Body of pancreas (tissue), 4 donors: ENCODE measurements around the gene SELENOW. TPM values are rescaled to one million over a fixed set of nuclear protein-coding genes. Genes with fewer than 3 reads are reported as not detected.
"Not testable (repeated sequence)": the region's sequence is repeated elsewhere in the genome, so short reads cannot be mapped to it uniquely, and the experiment has no call there.

Experiments
- ATAC-seq: fragments of 150-250 bp; one replicate; pipeline ENCODE4 v1.9.1; 2016
- DNase-seq, 4 donors: peaks; one replicate each; pipeline ENCODE4 v3.0.0-alpha.2; 2019
- H3K27ac ChIP-seq, 4 donors: fragments of 200-600 bp; sonication (generic); 1 replicate in 3 of 4; 2 replicates in 1 of 4; pipeline versions ENCODE4 v1.5.1 to v1.6.1; 2016 to 2019; ENCODE audit warnings: mild to moderate bottlenecking in 1 of 4, mixed read lengths in 1 of 4, moderate library complexity in 1 of 4
- H3K27me3 ChIP-seq, 2 donors: fragments of 200-600 bp; sonication (generic); one replicate each; pipeline ENCODE4 v1.6.0; 2016; ENCODE audit warnings: mild to moderate bottlenecking in 1 of 2
- H3K36me3 ChIP-seq, 2 donors: fragments of 200-600 bp; sonication (generic); replicated peaks in 1 of 2; 2 replicates each; pipeline ENCODE4 v1.5.1; 2016; ENCODE audit warnings: low read depth in 2 of 2; ENCODE audit not compliant: insufficient read depth in 1 of 2
- H3K4me1 ChIP-seq: fragments of 200-600 bp; sonication (generic); one replicate; pipeline ENCODE4 v1.6.0; 2016
- H3K4me3 ChIP-seq, 2 donors: fragments of 200-600 bp; sonication (generic); 1 replicate in 1 of 2; 2 replicates in 1 of 2; pipeline ENCODE4 v1.5.1; 2016 to 2019
- H3K9me3 ChIP-seq, 3 donors: fragments of 200-600 bp; sonication (generic); 1 replicate in 2 of 3; 2 replicates in 1 of 3; pipeline ENCODE4 v1.5.1; 2016
- CTCF ChIP-seq, 7 experiments: fragments of 450-650 bp in 4 of 7; fragments of 200-600 bp in 3 of 7; sonication (generic) in 3 of 7; IDR thresholded peaks; one replicate each; pipeline ENCODE4 v1.5.1; 2016 to 2019; ENCODE audit warnings: antibody characterized with exemption in 7 of 7
- POLR2A ChIP-seq, 3 donors: fragments of 450-650 bp; IDR thresholded peaks; one replicate each; pipeline ENCODE4 v1.6.1; 2016; ENCODE audit warnings: antibody characterized with exemption in 3 of 3, mild to moderate bottlenecking in 2 of 3
- WGBS, 2 donors: methylation state at CpG; one replicate each; pipeline ENCODE4 v1.1.5; 2017; 5-methylcytosine and 5-hydroxymethylcytosine counted together
- intact Hi-C: fragments of 100-400 bp; cut with DNase I; formaldehyde crosslinking; loops from one replicate; pipeline ENCODE4 v1.15.1; 2023
- total RNA-seq, 2 donors: library from RNA; depleted of rRNA; stranded (reverse); fragments of >200 nt; gene quantifications; one replicate each; pipeline ENCODE4 v1.1.0, GENCODE V29; 2016

The SELENOW gene
- total RNA-seq, 2 donors from 2014 or later: 189 to 296 TPM

DNA sequence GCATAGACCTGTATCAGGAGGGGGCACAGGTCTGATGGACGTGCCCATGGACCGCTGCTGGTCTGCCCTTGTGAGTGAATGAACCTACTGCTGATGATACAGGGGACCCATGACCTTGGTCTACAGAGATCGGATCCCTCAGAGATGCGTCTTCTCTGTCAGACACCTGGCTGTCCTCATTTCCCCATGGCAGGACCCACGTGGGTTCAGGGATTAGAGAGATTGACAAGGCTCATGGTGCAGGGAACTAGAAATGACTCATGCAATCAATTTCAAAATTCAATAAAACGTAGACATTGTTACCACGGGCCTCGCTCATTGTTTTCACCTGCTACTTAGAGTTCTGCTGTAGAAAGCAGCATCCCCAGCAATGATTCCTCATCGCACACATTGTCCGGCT is 26.8 kb downstream of the SELENOW start:
- Histone ChIP-seq H3K27ac (no peak overlapping the region), H3K9me3 (no peaks in the 10 kb centered on the region), H3K4me3 (no peak overlapping the region), H3K36me3 (no peaks in the 10 kb centered on the region), H3K4me1 (no peaks in the 10 kb centered on the region), H3K27me3 (no peaks in the 10 kb centered on the region)
- no peak for DNase-seq
- no peak for ATAC-seq
- intact Hi-C loops: no loop called here
- WGBS, 2 donors: 47 to 59% methylated on average over 9 to 10 of the region's 10 CpGs
- TF ChIP-seq POLR2A (IDR thresholded peaks at IDR 0.05) (no peak), CTCF (IDR thresholded peaks at IDR 0.05) (no peak)

DNA sequence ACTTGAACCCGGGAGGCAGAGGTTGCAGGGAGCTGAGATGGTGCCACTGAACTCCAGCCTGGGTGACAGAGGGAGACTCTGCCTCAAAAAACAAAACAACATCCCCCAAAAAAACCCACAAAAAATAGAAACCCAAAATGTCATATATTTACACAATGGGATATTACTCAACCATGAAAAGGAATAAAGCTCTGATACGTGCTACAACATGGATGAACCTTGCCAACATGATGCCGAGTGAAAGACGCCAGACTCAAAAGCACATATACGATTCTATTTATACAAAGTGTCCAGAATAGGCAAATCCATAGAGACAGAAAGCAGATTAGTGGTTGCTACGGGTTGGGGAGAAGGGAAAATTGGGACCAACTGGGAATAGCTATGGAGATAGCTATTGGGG is 27.9 kb downstream of the SELENOW start:
- no peaks in the 10 kb centered on the region for H3K9me3 ChIP-seq
- H3K4me3 ChIP-seq: no peak overlapping the region
- no peaks in the 10 kb centered on the region for H3K36me3 ChIP-seq
- no peak for ATAC-seq
- intact Hi-C loops: no loop called here
- 80 to 84% methylated on average over 6 of the region's 6 CpGs for WGBS, 2 donors
- DNase-seq: no peak
- no peak overlapping the region for H3K27ac ChIP-seq
- no peaks in the 10 kb centered on the region for H3K4me1 ChIP-seq
- no peaks in the 10 kb centered on the region for H3K27me3 ChIP-seq
- no peak for TF ChIP-seq CTCF (IDR thresholded peaks at IDR 0.05)
- no peak for TF ChIP-seq POLR2A (IDR thresholded peaks at IDR 0.05)

DNA sequence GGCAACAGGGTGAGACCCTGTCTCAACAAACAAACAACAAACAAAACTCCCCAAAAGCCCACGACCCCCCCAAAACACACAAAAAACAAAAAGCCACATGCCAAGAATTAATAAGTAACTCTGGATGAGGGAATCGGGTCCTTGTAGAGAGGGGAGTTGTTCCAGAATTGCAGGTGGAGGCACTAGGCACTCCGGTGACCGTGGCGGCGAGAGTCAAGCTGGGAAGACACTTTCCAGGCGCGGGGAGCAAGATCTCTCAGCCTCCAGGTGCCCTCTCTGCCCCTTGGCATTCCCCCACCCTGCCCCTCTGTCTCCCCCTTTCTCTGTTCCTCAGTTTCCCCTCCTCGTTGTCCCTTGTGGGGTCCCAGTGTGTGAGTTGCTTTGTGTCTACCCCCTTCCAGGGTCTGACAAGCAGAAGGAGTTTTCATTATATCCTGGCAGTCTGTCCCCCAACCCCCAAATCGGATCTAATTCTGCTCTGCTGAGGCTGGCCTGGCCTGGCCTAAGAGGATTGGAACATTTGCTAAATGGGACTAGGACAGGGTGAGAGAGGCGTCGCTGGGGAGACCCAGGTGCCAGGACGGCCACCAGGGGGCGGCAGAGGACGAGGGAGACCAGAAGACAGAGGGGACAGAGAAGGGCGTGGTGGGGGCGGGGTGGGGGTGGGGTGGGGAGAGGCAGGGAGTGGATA is 34.9 kb downstream of the SELENOW start:
- DNase-seq: peak; percentile 62 to 70 (median 64)
- intact Hi-C loops: no loop called here
- Histone ChIP-seq H3K27me3 (no peaks in the 10 kb centered on the region), H3K4me3 (no peak overlapping the region), H3K9me3 (no peaks in the 10 kb centered on the region), H3K4me1 (no peaks in the 10 kb centered on the region), H3K27ac (no peak overlapping the region), H3K36me3 (no peaks in the 10 kb centered on the region)
- ATAC-seq: peak; percentile 68
- no peak for TF ChIP-seq POLR2A (IDR thresholded peaks at IDR 0.05)
- TF ChIP-seq CTCF (IDR thresholded peaks at IDR 0.05): peak; percentile 31 to 60 (median 44)
- WGBS, 2 donors: 28 to 30% methylated on average over 16 of the region's 17 CpGs

DNA sequence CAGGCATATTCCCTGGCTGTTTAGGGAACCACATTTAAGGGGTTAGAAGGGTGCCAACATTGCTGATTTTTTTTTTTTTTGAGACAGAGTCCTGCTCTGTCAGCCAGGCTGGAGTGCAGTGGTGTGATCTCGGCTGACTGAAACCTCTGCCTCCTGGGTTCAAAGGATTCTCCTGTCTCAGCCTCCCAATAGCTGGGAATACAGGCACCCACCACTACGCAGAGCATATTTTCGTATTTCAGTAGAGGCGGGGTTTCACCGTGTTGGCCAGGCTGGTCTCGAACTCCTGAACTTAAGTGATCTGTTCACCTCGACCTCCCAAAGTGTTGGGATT is 35.5 kb downstream of the SELENOW start:
- DNase-seq (no peak), ATAC-seq (no peak)
- WGBS, 2 donors: 50 to 51% methylated on average over 1 to 7 of the region's 7 CpGs

GRCh38 chr19:47816270-47816669 is 37.8 kb downstream of the SELENOW start:
- DNase-seq, H3K27ac ChIP-seq, H3K4me1 ChIP-seq, intact Hi-C loops, H3K27me3 ChIP-seq, H3K36me3 ChIP-seq, H3K4me3 ChIP-seq, ATAC-seq, H3K9me3 ChIP-seq: not testable (repeated sequence)
- 92% methylated on average over 6 to 7 of the region's 8 CpGs for WGBS, 2 donors

More for the DNA sequence above, 35.5 kb downstream of the SELENOW start:
- Histone ChIP-seq H3K27ac (no peak overlapping the region), H3K36me3 (no peaks in the 10 kb centered on the region), H3K9me3 (no peaks in the 10 kb centered on the region), H3K27me3 (no peaks in the 10 kb centered on the region), H3K4me1 (no peaks in the 10 kb centered on the region), H3K4me3 (no peak overlapping the region)
- TF ChIP-seq POLR2A (IDR thresholded peaks at IDR 0.05) (no peak), CTCF (IDR thresholded peaks at IDR 0.05) (peak in 1 of 7 experiments; percentile 9)
- intact Hi-C loops: no loop called here

GRCh38 chr19:47818221-47818620 is 39.7 kb downstream of the SELENOW start:
- H3K27ac ChIP-seq, ATAC-seq, H3K36me3 ChIP-seq, DNase-seq, H3K27me3 ChIP-seq, H3K4me1 ChIP-seq, H3K4me3 ChIP-seq, intact Hi-C loops, H3K9me3 ChIP-seq: not testable (repeated sequence)
- 81 to 88% methylated on average over 1 of the region's 1 CpG for WGBS, 2 donors
